DOHH2 (cell line): ENCODE results near the gene KRTAP10-6.

Experiments used
- H3F3A ChIP-seq: fragments of 200-600 bp; sonication (generic), shearing (Covaris generic); 2 replicates; pipeline ENCODE4 v1.6.0; 2016; ENCODE audit warnings: antibody characterized with exemption, mild to moderate bottlenecking; ENCODE audit not compliant: control insufficient read depth, insufficient read depth
- H3K27ac ChIP-seq: fragments of 200-600 bp; sonication (generic); 2 replicates; pipeline ENCODE4 v1.5.1; 2014; ENCODE audit warnings: low read depth, mild to moderate bottlenecking, low read length, moderate library complexity
- H3K27me3 ChIP-seq: fragments of 200-600 bp; sonication (generic); 2 replicates; pipeline ENCODE4 v1.6.1; 2014; ENCODE audit warnings: mild to moderate bottlenecking, low read length, mixed read lengths; ENCODE audit not compliant: control insufficient read depth
- H3K36me3 ChIP-seq: fragments of 200-600 bp; sonication (generic); 2 replicates; pipeline ENCODE4 v1.6.1; 2014; ENCODE audit warnings: mild to moderate bottlenecking, low read length, moderate library complexity, mixed read lengths; ENCODE audit not compliant: control insufficient read depth
- H3K4me1 ChIP-seq: fragments of 200-600 bp; sonication (generic); 2 replicates; pipeline ENCODE4 v1.6.1; 2014; ENCODE audit warnings: mild to moderate bottlenecking, low read length, mixed read lengths; ENCODE audit not compliant: control insufficient read depth
- H3K4me2 ChIP-seq: fragments of 200-600 bp; sonication (generic); 2 replicates; pipeline ENCODE4 v1.6.0; 2014; ENCODE audit warnings: mild to moderate bottlenecking, low read length, moderate library complexity
- H3K4me3 ChIP-seq: fragments of 200-600 bp; sonication (generic); 2 replicates; pipeline ENCODE4 v1.5.1; 2014; ENCODE audit warnings: mild to moderate bottlenecking, low read length, mixed read lengths
- H3K79me2 ChIP-seq: fragments of 200-600 bp; sonication (generic); 2 replicates; pipeline ENCODE4 v1.6.1; 2014; ENCODE audit warnings: mild to moderate bottlenecking, low read length, mixed read lengths; ENCODE audit not compliant: control insufficient read depth
- H3K9me2 ChIP-seq: fragments of 200-600 bp; sonication (generic); replicated peaks from 2 replicates; pipeline ENCODE4 v1.6.1; 2014; ENCODE audit warnings: mild to moderate bottlenecking, low read length, mixed read lengths; ENCODE audit not compliant: control insufficient read depth
- H3K9me3 ChIP-seq: fragments of 200-600 bp; sonication (generic); 2 replicates; pipeline ENCODE4 v1.6.1; 2014; ENCODE audit warnings: antibody characterized with exemption, low read length, mixed read lengths; ENCODE audit not compliant: control insufficient read depth, insufficient read depth
- H4K20me1 ChIP-seq: fragments of 200-600 bp; sonication (generic); 2 replicates; pipeline ENCODE4 v1.6.0; 2014; ENCODE audit warnings: low read depth, mild to moderate bottlenecking, antibody characterized with exemption, low read length, moderate library complexity; ENCODE audit not compliant: control insufficient read depth, insufficient read depth
- CTCF ChIP-seq: fragments of 200-600 bp; sonication (generic); IDR thresholded peaks from one replicate; pipeline ENCODE4 v1.5.1; 2014; ENCODE audit warnings: antibody characterized with exemption, mild to moderate bottlenecking, low read depth, low read length; ENCODE audit not compliant: poor library complexity, severe bottlenecking
- EZH2phosphoT487 ChIP-seq: fragments of 200-600 bp; sonication (generic); IDR thresholded peaks from 2 replicates; pipeline ENCODE4 v1.6.1; 2017; ENCODE audit warnings: borderline replicate concordance, mild to moderate bottlenecking, antibody characterized with exemption, low read length, moderate library complexity, mixed read lengths

The KRTAP10-6 gene

DNA sequence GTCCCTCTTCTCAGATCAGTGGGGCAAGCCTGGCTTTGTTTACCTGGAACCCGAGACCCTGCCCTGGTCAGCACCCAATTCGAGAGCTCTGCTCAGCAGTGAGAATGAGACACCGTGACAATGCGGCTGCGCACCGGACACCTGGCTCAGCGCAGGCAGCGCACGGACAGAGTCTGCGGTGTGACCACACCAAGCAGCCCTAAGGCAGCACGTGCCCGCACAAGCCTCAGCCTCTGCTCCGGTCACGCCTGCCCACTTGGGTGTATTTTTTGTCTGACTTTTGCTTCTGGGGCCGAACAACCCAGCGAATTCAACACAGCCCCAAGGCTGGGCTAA lies 24.3 kb upstream of the KRTAP10-6 start:
- no peak overlapping the region for H3K4me3 ChIP-seq
- no peaks in the 10 kb centered on the region for H4K20me1 ChIP-seq
- no peaks in the 10 kb centered on the region for H3K36me3 ChIP-seq
- H3F3A ChIP-seq: no peaks in the 10 kb centered on the region
- H3K9me3 ChIP-seq: peaks cover 19% of the 10 kb centered on the region
- H3K9me2 ChIP-seq: no peaks in the 10 kb centered on the region
- H3K79me2 ChIP-seq: no peaks in the 10 kb centered on the region
- TF ChIP-seq EZH2phosphoT487 (no peak), CTCF (no peak)
- peaks cover 11% of the 10 kb centered on the region for H3K4me1 ChIP-seq
- H3K27ac ChIP-seq: no peak overlapping the region
- H3K4me2 ChIP-seq: no peak overlapping the region
- no peaks in the 10 kb centered on the region for H3K27me3 ChIP-seq

GRCh38 chr21:44615911-44616590 lies 23.7 kb upstream of the KRTAP10-6 start:
- Histone ChIP-seq H3F3A (no peaks in the 10 kb centered on the region), H4K20me1 (no peaks in the 10 kb centered on the region), H3K9me3 (peaks cover 21% of the 10 kb centered on the region), H3K27me3 (no peaks in the 10 kb centered on the region), H3K27ac (no peak overlapping the region), H3K4me1 (peaks cover 11% of the 10 kb centered on the region), H3K79me2 (no peaks in the 10 kb centered on the region), H3K36me3 (no peaks in the 10 kb centered on the region), H3K9me2 (no peaks in the 10 kb centered on the region), H3K4me3 (no peak overlapping the region), H3K4me2 (no peak overlapping the region)
- TF ChIP-seq EZH2phosphoT487 (no peak), CTCF (no peak)

- TF ChIP-seq EZH2phosphoT487 (no peak), CTCF (no peak)
- Histone ChIP-seq H3K9me2 (no peaks in the 10 kb centered on the region), H3K4me2 (no peak overlapping the region), H3K4me3 (no peak overlapping the region), H3K27me3 (no peaks in the 10 kb centered on the region), H3K79me2 (no peaks in the 10 kb centered on the region), H3K27ac (no peak overlapping the region), H3K36me3 (no peaks in the 10 kb centered on the region), H3K4me1 (peaks cover 11% of the 10 kb centered on the region), H3F3A (no peaks in the 10 kb centered on the region), H3K9me3 (peaks cover 24% of the 10 kb centered on the region), H4K20me1 (no peaks in the 10 kb centered on the region)
These were observed 23.2 kb upstream of the KRTAP10-6 start for GRCh38 chr21:44615466-44615865.
